ENCODE measurements around the gene ATOH8.
"Not testable (repeated sequence)": the region's sequence is repeated elsewhere in the genome, so short reads cannot be mapped to it uniquely, and the experiment has no call there.

The ATOH8 gene

GRCh38 chr2:85712336-85712735, 41.5 kb upstream of the ATOH8 start:
- DNase-seq (ENCODE audit: low spot score), result no peak
- TF ChIP-seq, protein P1, sequence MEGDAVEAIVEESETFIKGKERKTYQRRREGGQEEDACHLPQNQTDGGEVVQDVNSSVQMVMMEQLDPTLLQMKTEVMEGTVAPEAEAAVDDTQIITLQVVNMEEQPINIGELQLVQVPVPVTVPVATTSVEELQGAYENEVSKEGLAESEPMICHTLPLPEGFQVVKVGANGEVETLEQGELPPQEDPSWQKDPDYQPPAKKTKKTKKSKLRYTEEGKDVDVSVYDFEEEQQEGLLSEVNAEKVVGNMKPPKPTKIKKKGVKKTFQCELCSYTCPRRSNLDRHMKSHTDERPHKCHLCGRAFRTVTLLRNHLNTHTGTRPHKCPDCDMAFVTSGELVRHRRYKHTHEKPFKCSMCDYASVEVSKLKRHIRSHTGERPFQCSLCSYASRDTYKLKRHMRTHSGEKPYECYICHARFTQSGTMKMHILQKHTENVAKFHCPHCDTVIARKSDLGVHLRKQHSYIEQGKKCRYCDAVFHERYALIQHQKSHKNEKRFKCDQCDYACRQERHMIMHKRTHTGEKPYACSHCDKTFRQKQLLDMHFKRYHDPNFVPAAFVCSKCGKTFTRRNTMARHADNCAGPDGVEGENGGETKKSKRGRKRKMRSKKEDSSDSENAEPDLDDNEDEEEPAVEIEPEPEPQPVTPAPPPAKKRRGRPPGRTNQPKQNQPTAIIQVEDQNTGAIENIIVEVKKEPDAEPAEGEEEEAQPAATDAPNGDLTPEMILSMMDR (conservative IDR thresholded peaks at IDR 0.05; ENCODE audit: low read depth), result no peak
- H3K27ac ChIP-seq, result no peak overlapping the region
- ChIA-PET POLR2A (ENCODE audit: low non-redundant PET) (no interaction called here), CTCF (interaction anchor here (0.6 to 1.1 kb wide), 2 partner anchors 33 to 34 kb away, joined by 3 to 4 read pairs; no protein-coding TSS in a partner anchor)

DNA sequence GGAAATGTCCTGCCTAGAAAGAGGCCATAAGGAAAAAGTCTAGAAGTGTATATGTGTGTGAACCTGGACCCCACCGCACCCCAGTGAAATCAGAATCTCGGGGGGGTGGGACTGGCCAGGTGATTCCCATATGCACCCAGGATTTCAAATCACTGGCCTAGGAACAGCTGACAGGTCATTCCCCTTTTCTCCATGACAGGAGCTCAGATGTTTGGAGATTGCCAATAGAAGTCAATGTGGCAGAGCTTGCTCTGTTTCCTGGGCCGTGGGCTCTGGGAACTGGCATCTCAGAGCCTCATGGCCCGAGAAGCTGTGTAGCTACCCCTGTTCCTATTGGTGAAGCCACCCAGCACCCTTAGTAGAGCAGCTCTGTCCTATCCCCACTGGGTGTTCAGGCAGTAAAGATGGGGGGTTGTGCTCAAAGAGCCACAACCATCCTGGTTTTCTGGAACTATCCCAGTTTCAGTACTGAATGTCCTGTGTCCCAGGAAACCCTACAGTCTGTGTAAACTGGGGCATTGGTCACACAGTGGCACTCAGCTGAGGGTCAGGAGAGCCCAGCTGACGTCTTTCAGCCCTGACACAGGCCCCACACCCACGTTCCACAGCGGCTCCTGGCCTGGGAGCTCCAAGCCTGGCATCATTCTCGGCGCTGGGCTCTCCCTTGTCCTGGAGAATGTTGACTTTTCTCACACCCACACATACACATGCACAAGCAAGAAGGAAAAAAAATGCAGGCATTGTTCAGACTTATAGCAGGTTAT, 40.8 kb upstream of the ATOH8 start:
- ChIA-PET CTCF (interaction anchor here (0.6 to 1.7 kb wide), 5 partner anchors 16 to 259 kb away, joined by 3 to 8 read pairs (median 4); no protein-coding TSS in a partner anchor), POLR2A (ENCODE audit: low non-redundant PET) (no interaction called here)
- H3K27ac ChIP-seq, result no peak overlapping the region
- DNase-seq (ENCODE audit: low spot score), result no peak
- TF ChIP-seq, protein P1 (conservative IDR thresholded peaks at IDR 0.05; ENCODE audit: low read depth), result no peak

DNA sequence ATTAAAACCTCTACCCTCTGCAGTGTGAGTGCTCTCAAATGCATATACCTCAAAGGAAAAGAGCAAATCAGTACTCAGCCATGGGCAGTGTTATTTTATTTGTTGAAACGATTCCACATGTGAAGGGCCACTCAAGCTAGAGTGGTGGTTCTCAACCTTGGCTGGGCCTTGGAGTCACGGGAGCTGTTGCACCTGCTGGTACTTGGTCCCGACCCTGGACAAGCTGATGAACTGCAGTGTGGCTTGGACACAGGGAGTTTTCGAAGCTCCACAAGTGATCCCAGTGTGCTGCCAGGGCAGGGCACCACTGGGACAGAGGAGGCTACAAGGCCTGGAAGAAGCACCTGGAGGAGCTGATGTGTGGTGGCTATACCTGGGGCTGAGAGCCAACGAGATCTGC, 40.0 kb upstream of the ATOH8 start:
- no peak overlapping the region for H3K27ac ChIP-seq
- ChIA-PET CTCF (interaction anchor here (0.7 to 1.7 kb wide), 2 partner anchors 15 to 34 kb away, joined by 4 to 8 read pairs; no protein-coding TSS in a partner anchor), POLR2A (ENCODE audit: low non-redundant PET) (no interaction called here)
- no peak for DNase-seq (ENCODE audit: low spot score)
- TF ChIP-seq, protein P1 (conservative IDR thresholded peaks at IDR 0.05; ENCODE audit: low read depth), result no peak

DNA sequence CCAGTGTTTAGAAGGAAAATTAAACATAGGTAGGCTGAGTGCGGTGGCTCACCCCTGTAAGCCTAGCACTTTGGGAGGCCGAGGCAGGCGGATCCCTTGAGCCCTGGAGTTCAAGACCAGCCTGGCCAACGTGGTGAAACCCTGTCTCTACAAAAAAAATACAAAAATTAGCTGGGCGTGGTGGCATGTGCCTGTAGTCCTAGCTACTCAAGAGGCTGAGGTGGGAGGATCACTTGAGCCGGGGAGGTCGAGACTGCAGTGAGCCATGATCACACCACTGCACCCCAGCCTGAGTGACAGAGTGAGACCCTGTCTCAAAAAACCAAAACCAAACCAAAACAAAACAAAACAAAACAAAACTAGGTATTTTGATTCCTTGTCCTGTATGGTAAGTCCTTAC, 39.4 kb upstream of the ATOH8 start:
- H3K27ac ChIP-seq; POLR2A ChIA-PET (ENCODE audit: low non-redundant PET); DNase-seq (ENCODE audit: low spot score): not testable (repeated sequence)
- CTCF ChIA-PET, result interaction anchor here (1.7 kb wide), 1 partner anchor 14 kb away, joined by 8 read pairs; no protein-coding TSS in a partner anchor

DNA sequence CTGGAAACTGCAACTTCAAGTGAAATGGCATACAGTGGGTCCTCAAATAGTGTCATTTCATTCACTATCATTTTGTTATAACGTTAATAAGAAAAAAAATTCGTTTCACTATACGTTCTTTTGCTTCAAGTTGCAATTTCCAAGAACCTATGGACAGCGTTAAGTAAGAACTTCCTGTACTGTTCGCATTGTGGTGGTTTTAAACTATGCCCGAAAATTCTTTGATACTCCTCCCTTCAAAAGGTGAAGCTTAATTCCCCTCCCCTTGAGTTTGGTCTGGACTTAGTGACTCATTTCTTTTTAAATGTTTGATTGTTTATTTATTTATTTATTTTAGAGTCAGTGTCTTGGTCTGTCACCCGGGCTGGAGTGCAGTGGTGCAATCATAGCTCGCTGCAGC, 39.0 kb upstream of the ATOH8 start:
- no peak for DNase-seq (ENCODE audit: low spot score)
- CTCF ChIA-PET, result interaction anchor here (1.7 kb wide), 1 partner anchor 14 kb away, joined by 8 read pairs; no protein-coding TSS in a partner anchor
- TF ChIP-seq, protein P1 (conservative IDR thresholded peaks at IDR 0.05; ENCODE audit: low read depth), result no peak

DNA sequence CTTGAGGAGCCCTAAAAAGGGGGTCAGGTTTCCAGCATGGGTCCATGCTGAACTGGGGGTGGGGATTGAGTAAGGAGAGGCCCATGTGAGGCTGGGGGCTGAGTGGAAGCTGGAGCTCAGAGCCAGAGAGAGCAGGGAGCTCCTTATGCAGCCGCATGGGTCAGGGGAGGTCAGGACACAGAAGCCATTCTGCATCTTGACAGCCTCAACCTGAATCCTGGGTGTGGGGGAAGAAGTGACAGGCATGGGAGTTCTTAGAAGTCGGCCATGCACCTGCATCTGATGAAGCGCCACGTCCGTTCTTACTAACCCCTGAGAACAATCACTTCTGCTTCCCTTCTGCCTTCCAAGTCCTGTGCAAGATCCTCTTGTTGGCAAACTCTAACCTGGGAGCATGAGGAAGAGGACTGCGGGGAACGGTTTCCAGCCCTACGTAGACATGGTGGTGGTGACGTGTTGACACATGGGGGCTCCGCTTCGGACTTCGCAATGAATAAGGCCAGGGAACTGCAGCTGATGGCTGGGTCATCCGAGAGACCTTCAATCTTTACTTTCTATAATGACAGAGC, 37.4 kb upstream of the ATOH8 start:
- H3K27ac ChIP-seq, result no peak overlapping the region
- no peak for DNase-seq (ENCODE audit: low spot score)
- ChIA-PET POLR2A (ENCODE audit: low non-redundant PET) (no interaction called here), CTCF (interaction anchor here (1.8 kb wide), 1 partner anchor 97 kb away, joined by 4 read pairs; no protein-coding TSS in a partner anchor)
- TF ChIP-seq, protein P1 (conservative IDR thresholded peaks at IDR 0.05; ENCODE audit: low read depth), result no peak

More for the DNA sequence above, 39.0 kb upstream of the ATOH8 start:
- POLR2A ChIA-PET (ENCODE audit: low non-redundant PET), result no interaction called here
- H3K27ac ChIP-seq, result no peak overlapping the region
